Upper lobe of left lung (tissue), 4 donors: ENCODE data around the gene RGS17.

Experiments
- EP300 ChIP-seq, 4 donors: sonication (generic); formaldehyde crosslinking; IDR thresholded peaks; one replicate each; pipeline ENCODE4 v1.5.1; 2017; ENCODE audit warnings: antibody characterized with exemption in 4 of 4, control low read depth in 2 of 4
- POLR2A ChIP-seq, 4 donors: fragments of 450-650 bp; IDR thresholded peaks; one replicate each; pipeline ENCODE4 v1.5.1; 2016 to 2017; ENCODE audit warnings: antibody characterized with exemption in 4 of 4, mild to moderate bottlenecking in 2 of 4
- POLR2AphosphoS5 ChIP-seq, 2 donors: sonication (generic); formaldehyde crosslinking; IDR thresholded peaks; one replicate each; pipeline ENCODE4 v1.5.1; 2017; ENCODE audit warnings: antibody characterized with exemption in 2 of 2
- TF ChIP-seq, protein P1 (sequence below), 6 experiments: fragments of 450-650 bp in 4 of 6; fragments of 200-600 bp in 2 of 6; sonication (generic) in 2 of 6; IDR thresholded peaks; one replicate each; pipeline ENCODE4 v1.5.1; 2016 to 2019; ENCODE audit warnings: antibody characterized with exemption in 6 of 6

DNA sequence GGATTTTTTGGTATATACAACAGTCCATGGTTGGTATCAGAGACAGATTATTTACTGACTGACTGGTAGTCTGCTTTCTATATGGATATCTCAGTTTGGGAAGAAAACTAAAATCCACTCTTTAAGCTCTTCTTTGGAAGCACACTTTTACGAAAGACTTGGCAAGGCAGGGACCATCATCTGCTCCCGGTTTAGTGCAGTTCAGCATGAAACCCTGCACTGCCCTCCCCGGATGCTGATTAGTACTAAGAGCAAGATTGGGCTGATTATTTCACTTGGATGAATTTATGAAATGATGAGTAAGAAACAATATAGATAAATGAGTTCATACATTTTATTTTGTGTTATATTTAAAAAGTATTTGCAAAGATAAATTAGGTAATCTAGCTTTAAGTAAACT is 56.3 kb downstream of the RGS17 start:
- TF ChIP-seq, protein P1, sequence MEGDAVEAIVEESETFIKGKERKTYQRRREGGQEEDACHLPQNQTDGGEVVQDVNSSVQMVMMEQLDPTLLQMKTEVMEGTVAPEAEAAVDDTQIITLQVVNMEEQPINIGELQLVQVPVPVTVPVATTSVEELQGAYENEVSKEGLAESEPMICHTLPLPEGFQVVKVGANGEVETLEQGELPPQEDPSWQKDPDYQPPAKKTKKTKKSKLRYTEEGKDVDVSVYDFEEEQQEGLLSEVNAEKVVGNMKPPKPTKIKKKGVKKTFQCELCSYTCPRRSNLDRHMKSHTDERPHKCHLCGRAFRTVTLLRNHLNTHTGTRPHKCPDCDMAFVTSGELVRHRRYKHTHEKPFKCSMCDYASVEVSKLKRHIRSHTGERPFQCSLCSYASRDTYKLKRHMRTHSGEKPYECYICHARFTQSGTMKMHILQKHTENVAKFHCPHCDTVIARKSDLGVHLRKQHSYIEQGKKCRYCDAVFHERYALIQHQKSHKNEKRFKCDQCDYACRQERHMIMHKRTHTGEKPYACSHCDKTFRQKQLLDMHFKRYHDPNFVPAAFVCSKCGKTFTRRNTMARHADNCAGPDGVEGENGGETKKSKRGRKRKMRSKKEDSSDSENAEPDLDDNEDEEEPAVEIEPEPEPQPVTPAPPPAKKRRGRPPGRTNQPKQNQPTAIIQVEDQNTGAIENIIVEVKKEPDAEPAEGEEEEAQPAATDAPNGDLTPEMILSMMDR (IDR thresholded peaks at IDR 0.05): no peak
- TF ChIP-seq EP300 (IDR thresholded peaks at IDR 0.05) (no peak), POLR2AphosphoS5 (IDR thresholded peaks at IDR 0.05) (no peak), POLR2A (IDR thresholded peaks at IDR 0.05) (no peak)
